HG03097 (cell line): ENCODE data around the gene GARIN5B.

Experiments used
- ATAC-seq: cut with Tn5 transposase; IDR thresholded peaks from one replicate; pipeline ENCODE4 v1.9.1; 2021; ENCODE audit not compliant: unreplicated experiment, low FRiP score

The GARIN5B gene

GRCh38 chr19:55372316-55373081 lies 9.4 kb upstream of the GARIN5B start:
- ATAC-seq: no peak

GRCh38 chr19:55370305-55370988 lies 7.4 kb upstream of the GARIN5B start, which contains the start of gene IL11:
Gene IL11, minus strand, starts transcription at chr19:55370463. Its CDS starts 153 bp downstream, at chr19:55370310.
- no peak for ATAC-seq

DNA sequence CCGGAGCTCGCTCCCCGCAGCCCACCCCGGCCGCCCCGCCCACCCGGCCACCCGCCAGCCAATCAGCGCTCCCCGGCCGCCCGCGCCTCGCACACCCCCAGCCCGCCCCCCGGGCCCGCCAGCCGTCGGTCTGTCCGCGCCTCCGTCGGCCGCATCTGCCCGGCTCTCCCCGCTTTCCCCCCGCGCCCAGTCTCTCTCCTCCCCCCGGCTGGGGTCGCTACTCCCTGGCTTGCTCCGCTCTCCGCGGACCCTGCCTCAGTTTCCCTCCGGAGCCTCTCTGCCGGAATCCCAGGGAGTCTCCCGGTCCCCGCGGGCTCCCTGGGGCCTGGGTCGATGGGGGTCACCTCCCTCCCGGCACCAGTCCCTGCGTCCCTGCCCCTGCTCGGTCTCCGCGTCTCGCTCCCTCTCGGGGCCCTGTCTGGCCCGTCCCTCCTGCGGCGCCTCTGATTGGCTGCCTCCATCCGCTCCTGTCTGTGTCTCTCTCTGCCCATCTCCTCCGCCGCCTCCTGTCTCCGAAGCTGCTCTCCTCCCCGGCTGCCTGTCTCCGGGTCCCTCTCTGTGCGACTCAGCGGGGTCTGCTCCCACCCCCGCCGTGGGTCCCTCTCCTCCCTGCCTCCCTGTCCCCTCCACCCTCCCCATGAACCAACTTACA lies 6.7 kb upstream of the GARIN5B start:
- ATAC-seq: no peak

GRCh38 chr19:55368701-55369563 lies 5.9 kb upstream of the GARIN5B start:
- ATAC-seq: no peak

- no peak for ATAC-seq
These were observed 5.0 kb upstream of the GARIN5B start for GRCh38 chr19:55368106-55368505.

DNA sequence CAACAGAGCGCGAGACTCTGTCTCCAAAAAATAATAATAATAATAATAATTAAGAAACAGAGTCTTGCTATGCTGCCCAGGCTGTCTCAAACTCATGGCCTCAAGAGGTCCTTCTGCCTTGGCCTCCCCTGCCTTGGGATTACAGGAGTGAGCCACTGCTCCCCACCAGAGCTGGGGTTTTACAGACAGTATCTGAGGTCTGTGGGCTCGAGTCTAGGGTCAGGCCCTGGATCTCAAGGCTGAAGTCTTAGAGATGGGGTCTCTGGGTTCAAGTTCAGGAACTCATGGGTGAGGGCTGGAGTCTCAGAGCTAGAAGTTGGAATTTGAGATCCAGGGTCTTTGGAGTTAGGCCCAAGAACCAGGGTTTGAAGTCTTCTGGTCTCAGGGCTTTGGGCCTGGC lies 3.7 kb upstream of the GARIN5B start:
- ATAC-seq: no peak

DNA sequence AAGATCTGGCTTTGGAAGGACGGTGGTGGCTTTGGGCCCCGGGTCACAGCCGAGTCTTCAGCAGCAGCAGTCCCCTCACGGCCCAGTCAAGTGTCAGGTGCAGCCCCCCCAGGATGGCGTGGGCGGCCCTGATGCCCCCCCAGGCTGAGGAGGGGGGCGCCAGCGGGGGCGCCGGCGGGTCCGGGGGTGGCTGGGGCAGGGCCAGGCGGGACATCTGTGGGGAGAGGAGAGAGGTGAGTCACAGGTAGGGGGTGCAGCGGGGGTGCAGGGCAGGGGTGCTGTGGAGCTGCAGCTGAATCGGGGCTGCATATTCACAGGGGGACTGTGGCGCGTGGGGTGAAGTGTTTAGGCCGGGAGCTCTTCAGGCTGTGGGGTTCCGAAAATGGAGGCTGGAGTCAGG lies 2.9 kb upstream of the GARIN5B start:
- ATAC-seq: no peak

- no peak for ATAC-seq
These were observed 2.2 kb upstream of the GARIN5B start for GRCh38 chr19:55365245-55365644.

- no peak for ATAC-seq
These were observed 678 bp downstream of the GARIN5B start for GRCh38 chr19:55362174-55362989.

DNA sequence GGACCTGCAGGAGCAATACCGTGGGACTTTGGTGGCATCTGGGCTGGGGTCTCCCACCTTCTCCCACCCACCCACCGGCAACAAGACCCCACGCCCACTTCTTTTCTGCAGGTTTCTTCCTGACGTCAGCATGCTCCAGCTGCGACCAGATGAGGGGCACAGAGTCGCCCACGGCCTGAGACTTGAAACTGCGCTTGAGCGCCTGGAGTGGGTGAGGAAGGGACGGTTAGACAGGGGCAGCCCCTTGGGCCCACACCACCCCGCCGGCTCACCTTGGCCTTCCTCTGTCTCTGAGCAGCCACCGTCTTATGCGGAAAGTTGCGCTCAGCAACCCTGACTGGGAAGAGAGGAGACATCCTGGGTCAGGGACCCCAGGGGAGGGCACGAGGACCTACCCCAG lies 2.2 kb downstream of the GARIN5B start:
- ATAC-seq: no peak

GRCh38 chr19:55358943-55359908 lies 3.8 kb downstream of the GARIN5B start:
- no peak for ATAC-seq

DNA sequence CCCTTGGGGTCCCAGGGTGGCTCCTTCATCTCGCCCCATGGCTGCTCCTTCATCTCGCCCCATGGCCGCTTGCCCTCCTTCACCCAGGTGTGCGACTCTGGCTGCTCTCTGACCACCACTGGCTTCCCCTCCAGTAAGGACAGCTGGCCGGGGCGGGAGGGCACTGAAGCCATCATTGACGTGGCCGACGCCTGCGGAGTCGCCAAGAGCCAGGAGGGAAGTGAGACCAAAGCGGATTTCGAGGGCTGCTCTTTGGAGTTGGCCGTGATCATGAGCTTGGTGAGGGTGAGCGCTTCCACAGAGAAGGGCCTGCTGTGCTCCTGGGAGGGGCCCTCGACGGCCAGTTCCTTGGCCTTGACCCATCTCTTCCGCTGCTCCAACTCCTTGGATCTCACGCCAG lies 4.6 kb downstream of the GARIN5B start:
- no peak for ATAC-seq

- no peak for ATAC-seq
These were observed 7.7 kb downstream of the GARIN5B start for GRCh38 chr19:55355213-55355821.

GRCh38 chr19:55354698-55355212 lies 8.3 kb downstream of the GARIN5B start, which contains the start of gene COX6B2:
Gene COX6B2, minus strand, starts transcription at chr19:55354719. Its CDS starts 198 bp downstream, at chr19:55354521.
- no peak for ATAC-seq

DNA sequence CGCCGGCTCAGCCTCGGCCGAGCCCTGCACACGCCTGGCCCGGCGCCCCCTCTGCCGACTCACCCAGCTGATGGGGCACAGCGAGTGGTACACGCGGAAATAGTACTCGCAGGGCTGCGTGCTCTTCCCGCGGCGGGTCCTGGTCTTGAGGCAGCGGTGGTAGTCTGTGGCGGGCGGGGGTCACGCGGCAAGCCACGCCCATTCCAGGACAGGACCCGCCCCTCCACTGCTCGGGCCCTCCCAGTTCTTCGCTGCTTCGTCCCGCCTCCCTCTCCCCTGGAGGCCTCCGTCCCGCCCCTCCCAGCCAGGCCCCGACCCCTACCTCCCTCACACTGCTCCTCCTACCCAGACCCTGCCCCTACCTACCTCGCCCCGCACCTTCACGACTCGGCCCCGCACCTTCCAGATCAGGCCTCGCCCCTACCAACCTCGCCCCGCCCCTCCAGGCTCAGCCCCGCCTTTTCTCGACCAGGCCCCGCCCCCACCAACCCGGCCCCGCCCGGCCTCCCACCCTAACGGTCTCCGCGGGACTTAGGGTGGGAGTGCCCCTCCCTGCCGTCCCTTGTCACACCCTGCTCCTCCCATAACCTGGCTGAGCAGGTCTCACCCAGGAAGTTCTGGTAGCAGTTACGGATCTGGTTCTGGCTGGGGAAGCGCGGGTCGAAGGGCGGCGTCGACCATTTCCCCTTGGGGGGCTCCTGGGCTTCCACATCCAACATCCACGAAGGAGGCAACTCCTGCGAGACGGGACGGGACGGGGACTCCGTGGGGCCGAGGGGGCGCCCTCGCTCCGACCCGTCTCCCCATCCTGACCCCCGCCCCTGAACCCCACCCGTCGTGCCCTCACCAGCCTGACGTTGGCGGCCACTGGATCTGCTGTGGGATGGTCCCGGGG lies 9.0 kb downstream of the GARIN5B start:
- ATAC-seq: no peak

GRCh38 chr19:55353356-55353802 lies 9.7 kb downstream of the GARIN5B start:
- no peak for ATAC-seq
